M059J (cell line): ENCODE data around the gene CDX1. TPM values are rescaled to one million over a fixed set of nuclear protein-coding genes. Genes with fewer than 3 reads are reported as not detected.

Source experiments
- DNase-seq: peaks from one replicate; pipeline ENCODE4 v3.0.0-alpha.2; 2012; ENCODE audit warnings: low read depth
- total RNA-seq: library from RNA; depleted of rRNA; stranded (reverse); fragments of >200 nt; shearing (Covaris generic); gene quantifications from 2 replicates; pipeline ENCODE4 v1.2.3, GENCODE V29; 2014

CDX1 gene
- total RNA-seq, 1 experiment from 2014 or later: not detected

GRCh38 chr5:150206779-150207115 lies 40.2 kb downstream of the CDX1 start:
- no peak for DNase-seq

- DNase-seq: peak; percentile 75
Observed at GRCh38 chr5:150208187-150209098, 41.9 kb downstream of the CDX1 start.

- peak; percentile 58 for DNase-seq
Observed at GRCh38 chr5:150209099-150209635, 42.6 kb downstream of the CDX1 start.

- no peak for DNase-seq
Observed at GRCh38 chr5:150210644-150211043, 44.1 kb downstream of the CDX1 start.

- DNase-seq: no peak
Observed at GRCh38 chr5:150211156-150212030, 44.8 kb downstream of the CDX1 start.

DNA sequence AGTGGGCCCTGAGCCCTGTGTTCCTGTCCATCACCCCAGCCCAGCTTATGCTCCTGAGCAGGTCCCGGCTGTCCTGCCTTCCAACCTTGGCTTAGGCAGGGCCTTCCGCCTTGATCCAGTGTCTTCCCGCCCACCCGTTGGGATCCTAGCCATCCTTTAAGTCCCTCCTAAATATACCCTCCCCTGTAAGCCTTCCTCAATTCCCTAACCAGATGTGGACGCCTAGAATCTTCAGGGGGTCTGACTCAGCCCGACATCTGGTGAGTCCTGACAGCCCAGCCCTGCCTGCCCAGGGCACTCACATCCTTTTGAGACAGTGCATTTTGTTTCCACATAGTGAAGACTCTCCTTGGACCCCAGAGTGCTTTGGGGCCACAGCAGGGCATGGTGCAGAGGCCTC lies 47.0 kb downstream of the CDX1 start:
- no peak for DNase-seq

- DNase-seq: no peak
Observed at GRCh38 chr5:150214289-150214688, 47.7 kb downstream of the CDX1 start.

DNA sequence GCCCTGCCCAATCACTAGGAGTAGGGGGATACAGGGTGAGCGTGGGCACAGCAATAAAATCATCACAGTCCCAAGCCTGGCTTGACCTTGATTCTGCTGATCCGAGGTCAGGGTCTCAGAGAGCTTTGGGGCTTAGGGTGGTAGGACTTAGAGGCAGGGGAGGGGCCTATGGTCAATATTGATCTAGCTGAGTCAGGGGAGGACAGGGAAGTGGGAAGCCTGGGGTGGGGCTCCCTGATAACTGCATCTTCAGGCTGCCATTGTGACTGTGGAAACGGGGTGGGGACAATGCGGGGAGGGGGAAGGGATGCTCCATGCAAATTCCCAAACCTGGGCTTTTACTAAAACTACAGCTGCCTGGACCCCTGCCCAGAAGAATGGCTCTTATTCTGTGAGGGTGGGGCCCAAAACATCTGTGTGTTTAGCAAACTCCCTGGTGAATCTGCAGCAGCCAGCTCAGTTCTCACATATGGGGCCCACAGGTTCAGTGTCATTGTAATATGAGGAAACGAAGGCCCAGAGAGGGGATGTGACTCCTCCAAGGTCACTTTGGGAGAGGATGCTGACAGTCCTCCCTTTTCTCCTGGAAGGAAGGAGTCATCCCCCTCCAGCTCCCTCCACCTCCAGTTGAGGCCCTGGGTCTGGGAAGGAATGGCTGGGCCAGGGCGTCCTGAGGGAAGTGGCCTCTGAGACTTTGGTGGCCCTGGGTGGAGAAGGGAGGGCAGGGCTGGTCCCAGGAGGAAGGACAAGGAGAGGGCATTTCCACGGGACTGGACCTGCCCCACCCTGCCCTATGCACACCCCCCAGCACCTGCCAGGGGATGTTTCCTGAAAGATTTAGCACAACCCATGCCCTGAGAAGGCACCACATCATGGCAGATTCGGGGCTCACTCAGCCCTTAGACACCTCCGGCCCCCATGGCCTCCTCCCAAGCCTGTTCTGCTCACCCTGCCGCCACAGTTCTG lies 49.7 kb downstream of the CDX1 start:
- DNase-seq: no peak

- no peak for DNase-seq
Observed at GRCh38 chr5:150217038-150217437, 50.5 kb downstream of the CDX1 start.

- peak; percentile 79 for DNase-seq
Observed at GRCh38 chr5:150217873-150218692, 51.5 kb downstream of the CDX1 start.

DNA sequence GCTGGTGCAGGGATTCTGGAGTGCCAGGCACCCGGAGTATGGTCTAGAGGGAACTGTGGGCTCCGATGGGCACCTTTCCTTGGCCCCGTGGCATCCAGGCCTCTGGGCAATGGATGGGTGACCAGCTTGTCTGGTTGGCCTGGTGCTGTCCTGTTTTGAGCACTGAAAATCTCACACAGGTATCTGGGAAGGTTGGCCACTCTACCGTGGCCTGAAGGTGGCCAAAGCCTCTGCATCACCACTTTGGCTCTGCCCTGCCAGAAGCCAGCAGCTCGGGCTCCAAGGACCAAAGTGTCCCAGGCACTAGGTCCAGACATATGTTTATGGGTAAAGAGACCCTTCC lies 52.1 kb downstream of the CDX1 start:
- no peak for DNase-seq

DNA sequence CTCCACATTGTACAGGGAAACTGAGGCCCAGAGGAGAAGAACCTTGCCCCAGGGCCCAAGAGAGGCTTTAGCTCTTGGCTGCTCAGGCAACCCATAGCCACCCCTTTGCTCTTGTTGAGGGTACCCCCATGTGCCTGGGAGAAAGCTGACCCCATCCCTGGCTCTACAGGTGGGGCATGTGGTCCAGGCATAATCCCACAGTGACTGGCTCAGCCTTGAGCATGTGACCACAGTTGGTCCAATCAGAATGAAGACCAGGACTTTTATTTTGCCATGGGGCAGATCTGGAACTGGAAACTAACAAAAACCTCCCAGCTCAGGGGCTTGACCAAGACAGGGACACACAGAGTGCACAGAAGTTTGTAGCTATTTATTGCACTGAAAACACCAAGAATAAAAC lies 52.6 kb downstream of the CDX1 start:
- DNase-seq: no peak

DNA sequence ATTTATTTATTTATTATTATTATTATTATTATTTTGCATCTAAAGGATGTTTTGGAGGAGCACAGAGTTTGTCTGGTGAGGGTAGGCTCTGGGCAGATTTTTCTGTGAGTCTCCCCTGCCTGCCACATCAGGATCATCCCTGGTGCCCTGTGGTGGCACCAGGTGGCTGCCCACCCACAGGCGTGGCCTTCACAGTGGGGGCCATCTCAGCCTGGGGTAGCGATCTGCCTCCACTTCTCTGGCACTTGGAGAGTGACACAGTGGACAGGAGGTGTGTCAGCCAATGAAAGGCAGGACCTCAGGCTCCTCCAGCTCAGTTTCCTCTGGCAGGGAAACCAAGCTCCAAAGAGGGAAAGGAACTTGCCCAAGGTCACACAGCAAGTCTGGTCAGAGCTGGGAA lies 53.3 kb downstream of the CDX1 start:
- no peak for DNase-seq

DNA sequence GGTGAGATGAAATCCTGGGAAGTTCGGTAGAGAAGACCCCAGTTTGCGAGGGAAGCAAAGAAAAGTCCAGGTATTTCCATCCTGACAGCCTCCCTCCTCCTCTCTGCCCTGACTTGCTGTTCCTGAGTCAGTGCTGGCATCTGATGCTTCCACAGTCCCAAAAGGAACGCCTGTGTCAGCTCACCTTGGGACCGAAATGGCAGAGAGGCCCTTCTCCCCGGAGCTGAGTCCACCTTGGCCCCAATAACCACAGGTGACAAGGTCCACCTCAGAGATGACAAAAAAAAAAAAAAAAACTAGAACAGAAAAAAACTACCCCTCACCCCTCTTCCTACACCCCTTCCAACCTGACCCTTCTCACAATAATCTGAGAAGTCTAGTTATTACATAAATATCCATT lies 54.9 kb downstream of the CDX1 start:
- no peak for DNase-seq

DNA sequence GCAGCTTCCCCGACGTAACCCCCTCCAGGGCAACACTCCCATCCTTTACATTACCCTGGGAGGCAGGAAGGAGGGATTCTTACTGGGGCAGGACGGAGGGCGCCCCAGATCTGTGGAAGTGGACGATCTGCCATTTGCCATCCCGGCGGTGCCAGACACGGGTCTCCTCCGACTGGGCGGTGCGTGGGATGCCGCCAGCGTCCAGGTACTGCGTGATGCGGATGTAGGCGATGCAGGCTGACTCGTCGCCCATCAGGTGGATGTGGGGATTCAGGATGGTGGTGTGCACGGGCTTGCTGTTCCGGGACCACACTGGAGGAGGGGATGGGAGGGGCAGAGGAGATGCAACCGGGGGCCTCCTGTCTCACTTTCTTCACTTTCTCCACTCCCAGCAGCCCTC lies 56.3 kb downstream of the CDX1 start:
- DNase-seq: no peak

GRCh38 chr5:150223474-150223873 lies 56.9 kb downstream of the CDX1 start:
- no peak for DNase-seq

- peak; percentile 21 for DNase-seq
Observed at GRCh38 chr5:150224483-150225027, 58.0 kb downstream of the CDX1 start.

- DNase-seq: no peak
Observed at GRCh38 chr5:150227036-150227435, 60.5 kb downstream of the CDX1 start.

GRCh38 chr5:150227606-150228273 lies 61.2 kb downstream of the CDX1 start:
- DNase-seq: peak; percentile 55

DNA sequence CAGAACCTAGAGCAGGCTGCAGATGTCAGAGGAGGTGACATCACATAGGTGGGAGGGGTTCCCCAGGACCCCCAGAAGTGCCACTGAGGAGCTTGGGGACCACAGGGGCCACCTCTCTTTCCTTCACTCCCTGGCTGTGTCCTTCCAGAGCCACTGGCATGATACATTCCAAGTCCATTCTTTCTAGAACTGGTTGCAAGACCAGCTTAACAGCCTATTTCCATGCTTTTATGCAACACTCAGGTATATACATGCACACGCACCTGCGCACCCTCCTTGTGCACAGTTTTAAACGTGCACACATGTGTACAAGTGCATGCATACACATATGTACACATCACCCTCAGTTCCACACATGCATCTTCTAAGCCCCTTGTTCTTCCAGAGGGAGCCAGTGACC lies 63.0 kb downstream of the CDX1 start:
- DNase-seq: no peak
